Keratinocyte (primary cell): ENCODE results near the gene KMT2C. TPM values are rescaled to one million over a fixed set of nuclear protein-coding genes. Genes with fewer than 3 reads are reported as not detected.
A peak's percentile ranks its signal among the peaks of the same experiment; 100 is the strongest.
"Not testable (repeated sequence)": the region's sequence is repeated elsewhere in the genome, so short reads cannot be mapped to it uniquely, and the experiment has no call there.

Experiments
- DNase-seq: peaks from one replicate; pipeline ENCODE4 v3.0.0-alpha.2; 2011; ENCODE audit warnings: low read depth, missing footprints, low spot score
- FAIRE-seq: peaks from 2 replicates; lab custom pipeline; 2011; peaks lifted over from hg19 to GRCh38; lab: Jason Lieb, UNC
- H2AFZ ChIP-seq: 2 replicates; pipeline ENCODE4 v1.6.0; 2012; ENCODE audit warnings: low read length, control low read depth, inconsistent platforms; ENCODE audit not compliant: control insufficient read depth
- H3K27ac ChIP-seq: 2 replicates; pipeline ENCODE4 v1.5.1; 2011; ENCODE audit warnings: low read length; ENCODE audit not compliant: control insufficient read depth, insufficient read depth
- H3K27me3 ChIP-seq: 3 replicates; pipeline ENCODE4 v1.6.0; 2011; ENCODE audit warnings: low read length; ENCODE audit not compliant: control insufficient read depth, insufficient read depth; ENCODE audit errors: extremely low read depth
- H3K36me3 ChIP-seq, 2 experiments: 2 replicates in 1 of 2; 3 replicates in 1 of 2; pipeline ENCODE4 v1.5.1; 2011; ENCODE audit warnings: low read length in 2 of 2, mild to moderate bottlenecking in 1 of 2; ENCODE audit not compliant: control insufficient read depth in 2 of 2, insufficient read depth in 2 of 2; ENCODE audit errors: extremely low read depth in 1 of 2
- H3K4me1 ChIP-seq: 3 replicates; pipeline ENCODE4 v1.5.1; 2011; ENCODE audit warnings: low read length; ENCODE audit not compliant: control insufficient read depth, insufficient read depth; ENCODE audit errors: extremely low read depth
- H3K4me2 ChIP-seq: 3 replicates; pipeline ENCODE4 v1.6.0; 2011; ENCODE audit warnings: low read depth, low read length; ENCODE audit not compliant: control insufficient read depth, insufficient read depth; ENCODE audit errors: extremely low read depth
- H3K4me3 ChIP-seq, 3 experiments: fragments of 200-600 bp in 1 of 3; sonication (generic) in 1 of 3; 2 replicates in 2 of 3; 3 replicates in 1 of 3; pipeline ENCODE4 v1.5.1; 2011 to 2016; ENCODE audit warnings: low read length in 3 of 3, mild to moderate bottlenecking in 3 of 3, control low read depth in 2 of 3, inconsistent platforms in 1 of 3, low read depth in 1 of 3, mixed read lengths in 1 of 3, mixed run types in 1 of 3, moderate library complexity in 1 of 3; ENCODE audit not compliant: control insufficient read depth in 2 of 3, insufficient read depth in 2 of 3; ENCODE audit errors: extremely low read depth in 1 of 3
- H3K79me2 ChIP-seq: 2 replicates; pipeline ENCODE4 v1.6.0; 2012; ENCODE audit warnings: low read length; ENCODE audit not compliant: control insufficient read depth, insufficient read depth
- H3K9ac ChIP-seq: 3 replicates; pipeline ENCODE4 v1.6.0; 2011; ENCODE audit warnings: low read length; ENCODE audit not compliant: control insufficient read depth, insufficient read depth; ENCODE audit errors: extremely low read depth
- H3K9me1 ChIP-seq: 3 replicates; pipeline ENCODE4 v1.6.0; 2011; ENCODE audit warnings: low read length; ENCODE audit not compliant: control insufficient read depth, insufficient read depth; ENCODE audit errors: extremely low read depth
- H3K9me3 ChIP-seq: 2 replicates; pipeline ENCODE4 v1.5.1; 2012; ENCODE audit warnings: low read depth, low read length; ENCODE audit not compliant: control insufficient read depth
- H4K20me1 ChIP-seq: 3 replicates; pipeline ENCODE4 v1.6.0; 2011; ENCODE audit warnings: low read length; ENCODE audit not compliant: control insufficient read depth, insufficient read depth; ENCODE audit errors: extremely low read depth
- EZH2 ChIP-seq: IDR thresholded peaks from one replicate; pipeline ENCODE4 v1.6.1; 2012; ENCODE audit warnings: inconsistent platforms, mild to moderate bottlenecking, low read length, moderate library complexity
- dilution Hi-C: fragments of 300-500 bp; cut with MboI; formaldehyde crosslinking; loops from one replicate; pipeline ENCODE4 v1.7.0; 2020; ENCODE audit warnings: low sequenced_read_pairs; ENCODE audit not compliant: extremely low pct_ligation_motif_present
- polyA plus RNA-seq, 5 experiments: library from polyadenylated mRNA; depleted of rRNA in 3 of 5; stranded (reverse) in 3 of 5; stranded (forward) in 1 of 5; unstranded in 1 of 5; fragments of >200 nt; gene quantifications; 1 replicate in 1 of 5; 2 replicates in 3 of 5; 3 replicates in 1 of 5; pipeline versions ENCODE4 v1.2.1 to v1.2.3, GENCODE V29; 2011 to 2012; ENCODE audit warnings: missing spikeins in 2 of 5, low read depth in 1 of 5, low replicate concordance in 1 of 5
- TF ChIP-seq, protein P1 (sequence below), 3 experiments: IDR thresholded peaks in 1 of 3; conservative IDR thresholded peaks in 1 of 3; optimal IDR thresholded peaks in 1 of 3; 2 replicates in 2 of 3; 3 replicates in 1 of 3; pipeline versions ENCODE3 to v1.5.1; 2011; ENCODE audit warnings: low read length in 3 of 3, mild to moderate bottlenecking in 3 of 3, moderate library complexity in 2 of 3, control low read depth in 1 of 3, inconsistent platforms in 1 of 3; ENCODE audit not compliant: insufficient read depth in 2 of 3; ENCODE audit errors: extremely low read depth in 1 of 3

Gene KMT2C
- polyA plus RNA-seq, 1 donor (not counting 4 experiments of a cell fraction or from before 2014, with no cell fraction given), result 8.5 TPM

DNA sequence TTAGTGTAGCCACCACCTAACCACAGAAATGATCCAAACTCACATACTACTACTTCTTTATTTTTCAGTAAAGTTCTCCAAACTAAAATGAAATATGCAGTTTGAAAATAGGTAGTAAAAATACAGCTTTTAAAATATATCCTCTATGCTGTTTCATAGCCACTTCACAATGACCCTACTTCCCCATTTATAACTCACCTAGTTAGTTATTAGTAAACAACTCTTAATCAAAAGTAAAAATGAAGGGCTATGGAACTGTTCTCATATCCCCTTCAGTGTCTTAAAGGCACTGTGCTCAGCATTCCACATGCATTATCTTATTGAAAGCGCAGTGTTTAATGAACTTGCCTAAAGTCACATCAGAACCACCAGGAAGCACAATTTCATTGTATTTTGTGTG lies 43.5 kb downstream of the KMT2C start:
- H3K4me2 ChIP-seq, result no peak overlapping the region
- H3K27me3 ChIP-seq, result no peaks in the 10 kb centered on the region
- H3K9me1 ChIP-seq, result no peaks in the 10 kb centered on the region
- H2AFZ ChIP-seq, result no peak overlapping the region
- no peaks in the 10 kb centered on the region for H3K4me1 ChIP-seq
- H3K9ac ChIP-seq, result no peak overlapping the region
- H3K79me2 ChIP-seq, result peaks cover 71% of the 10 kb centered on the region
- dilution Hi-C loops, result no loop called here
- no peak overlapping the region for H3K4me3 ChIP-seq
- no peaks in the 10 kb centered on the region for H3K36me3 ChIP-seq
- no peak for TF ChIP-seq EZH2
- TF ChIP-seq, protein P1, sequence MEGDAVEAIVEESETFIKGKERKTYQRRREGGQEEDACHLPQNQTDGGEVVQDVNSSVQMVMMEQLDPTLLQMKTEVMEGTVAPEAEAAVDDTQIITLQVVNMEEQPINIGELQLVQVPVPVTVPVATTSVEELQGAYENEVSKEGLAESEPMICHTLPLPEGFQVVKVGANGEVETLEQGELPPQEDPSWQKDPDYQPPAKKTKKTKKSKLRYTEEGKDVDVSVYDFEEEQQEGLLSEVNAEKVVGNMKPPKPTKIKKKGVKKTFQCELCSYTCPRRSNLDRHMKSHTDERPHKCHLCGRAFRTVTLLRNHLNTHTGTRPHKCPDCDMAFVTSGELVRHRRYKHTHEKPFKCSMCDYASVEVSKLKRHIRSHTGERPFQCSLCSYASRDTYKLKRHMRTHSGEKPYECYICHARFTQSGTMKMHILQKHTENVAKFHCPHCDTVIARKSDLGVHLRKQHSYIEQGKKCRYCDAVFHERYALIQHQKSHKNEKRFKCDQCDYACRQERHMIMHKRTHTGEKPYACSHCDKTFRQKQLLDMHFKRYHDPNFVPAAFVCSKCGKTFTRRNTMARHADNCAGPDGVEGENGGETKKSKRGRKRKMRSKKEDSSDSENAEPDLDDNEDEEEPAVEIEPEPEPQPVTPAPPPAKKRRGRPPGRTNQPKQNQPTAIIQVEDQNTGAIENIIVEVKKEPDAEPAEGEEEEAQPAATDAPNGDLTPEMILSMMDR (optimal IDR thresholded peaks at IDR 0.05 in 1 of 3, IDR thresholded peaks at IDR 0.05 in 1 of 3, conservative IDR thresholded peaks at IDR 0.05 in 1 of 3; ENCODE audit: extremely low read depth in 1 of 3, insufficient read depth in 2 of 3, low read length in 3 of 3), result no peak
- no peaks in the 10 kb centered on the region for H4K20me1 ChIP-seq
- no peak overlapping the region for H3K27ac ChIP-seq
- FAIRE-seq (no peak), DNase-seq (no peak)
- peaks cover 2% of the 10 kb centered on the region for H3K9me3 ChIP-seq

DNA sequence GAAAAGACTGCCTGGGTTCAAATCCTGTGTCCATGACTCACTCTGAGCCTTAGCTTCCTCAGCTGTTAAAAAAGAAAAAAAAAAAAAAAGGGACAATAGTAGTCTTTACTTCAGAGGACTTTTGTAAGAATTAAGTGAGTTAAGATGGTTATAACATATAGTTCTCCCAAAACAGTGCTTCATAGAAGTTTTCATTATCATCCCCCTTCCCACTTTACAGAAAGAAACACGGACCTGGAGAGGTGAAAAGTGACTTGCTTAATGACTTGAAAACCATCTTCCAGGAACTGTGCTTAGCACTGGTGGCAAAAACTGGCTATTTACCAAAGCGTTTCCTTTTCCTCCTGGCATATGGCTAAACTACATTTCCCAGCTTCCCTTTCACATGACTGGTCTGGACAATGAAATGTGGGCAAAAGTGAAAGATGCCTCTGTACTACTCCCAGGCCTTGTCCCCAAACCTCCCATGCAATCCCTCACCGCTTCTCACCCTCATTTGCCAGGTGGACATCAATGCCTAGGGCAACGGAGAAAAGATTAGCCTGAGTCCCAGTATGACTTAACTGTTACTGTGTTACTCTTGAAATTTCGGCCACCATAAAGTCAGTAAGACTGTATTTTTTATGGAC lies 49.6 kb downstream of the KMT2C start:
- H3K27ac ChIP-seq, H3K9me1 ChIP-seq, H3K4me1 ChIP-seq, H3K9ac ChIP-seq, DNase-seq, H4K20me1 ChIP-seq, H3K36me3 ChIP-seq, H3K27me3 ChIP-seq, H2AFZ ChIP-seq, H3K4me2 ChIP-seq, H3K4me3 ChIP-seq, H3K9me3 ChIP-seq, dilution Hi-C loops: not testable (repeated sequence)
- peaks cover 63% of the 10 kb centered on the region for H3K79me2 ChIP-seq
- peak; percentile 39 for FAIRE-seq

DNA sequence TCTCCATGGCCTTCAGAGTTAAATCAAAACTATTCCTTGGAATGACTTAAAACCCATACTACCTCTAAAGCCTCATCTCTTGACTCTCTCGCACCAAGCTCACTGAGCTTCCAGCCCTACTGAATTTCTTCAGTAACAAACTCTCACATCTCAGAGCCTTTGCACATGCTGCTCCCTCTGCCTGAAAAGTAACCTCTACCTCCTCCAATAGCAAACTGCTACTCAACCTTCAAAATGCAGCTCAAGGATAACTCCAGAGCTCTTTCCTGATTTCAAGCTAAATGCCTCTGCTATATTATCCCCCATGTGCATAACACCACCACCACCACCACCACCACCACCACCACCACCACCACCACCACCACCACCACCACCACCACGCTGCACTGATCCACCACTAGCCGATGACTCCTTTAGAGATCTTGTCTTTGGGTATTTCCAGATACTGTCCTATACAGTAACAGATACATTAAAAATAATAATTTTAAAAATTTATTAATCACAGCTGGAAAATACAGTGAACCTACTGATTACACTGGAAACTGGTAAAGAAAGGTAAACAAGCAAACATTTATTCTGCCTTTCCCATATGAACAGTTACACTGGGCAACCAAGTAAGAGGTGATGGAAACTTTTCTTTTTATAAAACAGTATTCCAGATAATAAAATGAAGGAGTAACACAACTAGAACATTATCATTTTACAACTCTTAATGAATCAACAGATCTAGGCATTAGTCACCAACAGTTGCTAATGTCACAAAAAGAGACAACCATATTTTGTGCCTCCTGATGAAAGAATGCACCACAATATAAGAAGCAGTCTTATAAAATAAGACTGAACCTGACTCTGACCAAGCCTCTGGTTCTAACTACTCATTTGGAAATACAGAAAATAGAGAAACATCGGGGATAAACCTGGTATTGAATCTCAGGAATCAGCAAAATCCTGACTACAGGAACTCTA lies 51.3 kb downstream of the KMT2C start:
- DNase-seq, H3K9me1 ChIP-seq, H3K4me3 ChIP-seq, H2AFZ ChIP-seq, H3K36me3 ChIP-seq, H3K27ac ChIP-seq, H3K9me3 ChIP-seq, H3K27me3 ChIP-seq, H3K4me2 ChIP-seq, dilution Hi-C loops, H4K20me1 ChIP-seq, H3K4me1 ChIP-seq, H3K9ac ChIP-seq, FAIRE-seq: not testable (repeated sequence)
- peaks cover 66% of the 10 kb centered on the region for H3K79me2 ChIP-seq
